WERI-Rb-1 (cell line): Measurements from ENCODE around the gene MYO3A.

ENCODE experiments used
- DNase-seq: peaks from one replicate; pipeline ENCODE4 v3.0.0-alpha.2; 2020
- H3K27ac ChIP-seq: fragments of 250-450 bp; sonication (Bioruptor Pico); 2 replicates; pipeline ENCODE4 v1.5.1; 2020; ENCODE audit warnings: mild to moderate bottlenecking, moderate library complexity
- H3K27me3 ChIP-seq: fragments of 250-450 bp; sonication (Bioruptor Pico); 2 replicates; pipeline ENCODE4 v1.5.1; 2021; ENCODE audit warnings: mild to moderate bottlenecking, low read depth, moderate library complexity; ENCODE audit not compliant: insufficient read depth, severe bottlenecking
- H3K36me3 ChIP-seq: fragments of 250-450 bp; sonication (Bioruptor Pico); 2 replicates; pipeline ENCODE4 v1.5.1; 2020; ENCODE audit warnings: mild to moderate bottlenecking, moderate library complexity
- H3K4me3 ChIP-seq: 2 replicates; pipeline ENCODE4 v1.5.1; 2011; ENCODE audit warnings: low read depth, mild to moderate bottlenecking, control low read depth, low read length
- H3K9me3 ChIP-seq: fragments of 250-450 bp; sonication (Bioruptor Pico); 2 replicates; pipeline ENCODE4 v1.5.1; 2021; ENCODE audit warnings: mild to moderate bottlenecking, moderate library complexity; ENCODE audit not compliant: severe bottlenecking
- TF ChIP-seq, protein P1 (sequence below): IDR thresholded peaks from 2 replicates; pipeline ENCODE4 v1.5.1; 2011; ENCODE audit warnings: low read depth, mild to moderate bottlenecking, control low read depth, inconsistent platforms, low read length

MYO3A gene

DNA sequence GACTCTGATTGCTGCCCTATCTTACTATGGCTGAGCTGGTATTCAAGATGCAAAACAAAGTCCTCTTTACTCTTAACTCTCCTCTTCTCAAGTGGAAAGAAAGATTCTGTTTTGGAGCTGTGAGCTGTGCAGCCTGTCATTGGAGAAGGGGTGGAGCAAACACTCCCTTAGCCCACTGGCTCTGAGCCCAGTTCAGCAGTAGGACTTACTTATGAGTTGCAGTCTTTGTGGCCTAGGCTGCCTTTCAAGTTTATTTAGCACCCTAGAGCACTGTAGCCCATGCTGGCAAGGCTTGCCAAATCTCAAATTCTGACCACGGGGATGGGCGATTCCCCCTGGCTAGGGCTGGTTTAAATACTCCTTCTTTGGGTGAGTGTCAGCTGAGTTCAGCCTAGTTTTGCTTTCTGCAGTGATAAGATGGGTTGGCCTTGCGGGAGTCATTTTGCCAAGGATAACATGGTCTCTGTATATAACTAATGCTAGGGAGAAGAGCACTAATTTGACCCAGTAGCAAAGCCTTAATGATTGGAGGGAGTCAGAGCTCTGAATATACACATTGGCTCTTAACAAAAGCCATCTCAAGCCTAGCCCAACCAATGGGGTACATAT lies 110.2 kb downstream of the MYO3A start:
- Histone ChIP-seq H3K9me3 (no peaks in the 10 kb centered on the region), H3K4me3 (no peak overlapping the region), H3K27ac (no peak overlapping the region), H3K36me3 (no peaks in the 10 kb centered on the region), H3K27me3 (no peaks in the 10 kb centered on the region)
- no peak for DNase-seq
- TF ChIP-seq, protein P1, sequence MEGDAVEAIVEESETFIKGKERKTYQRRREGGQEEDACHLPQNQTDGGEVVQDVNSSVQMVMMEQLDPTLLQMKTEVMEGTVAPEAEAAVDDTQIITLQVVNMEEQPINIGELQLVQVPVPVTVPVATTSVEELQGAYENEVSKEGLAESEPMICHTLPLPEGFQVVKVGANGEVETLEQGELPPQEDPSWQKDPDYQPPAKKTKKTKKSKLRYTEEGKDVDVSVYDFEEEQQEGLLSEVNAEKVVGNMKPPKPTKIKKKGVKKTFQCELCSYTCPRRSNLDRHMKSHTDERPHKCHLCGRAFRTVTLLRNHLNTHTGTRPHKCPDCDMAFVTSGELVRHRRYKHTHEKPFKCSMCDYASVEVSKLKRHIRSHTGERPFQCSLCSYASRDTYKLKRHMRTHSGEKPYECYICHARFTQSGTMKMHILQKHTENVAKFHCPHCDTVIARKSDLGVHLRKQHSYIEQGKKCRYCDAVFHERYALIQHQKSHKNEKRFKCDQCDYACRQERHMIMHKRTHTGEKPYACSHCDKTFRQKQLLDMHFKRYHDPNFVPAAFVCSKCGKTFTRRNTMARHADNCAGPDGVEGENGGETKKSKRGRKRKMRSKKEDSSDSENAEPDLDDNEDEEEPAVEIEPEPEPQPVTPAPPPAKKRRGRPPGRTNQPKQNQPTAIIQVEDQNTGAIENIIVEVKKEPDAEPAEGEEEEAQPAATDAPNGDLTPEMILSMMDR = no peak

DNA sequence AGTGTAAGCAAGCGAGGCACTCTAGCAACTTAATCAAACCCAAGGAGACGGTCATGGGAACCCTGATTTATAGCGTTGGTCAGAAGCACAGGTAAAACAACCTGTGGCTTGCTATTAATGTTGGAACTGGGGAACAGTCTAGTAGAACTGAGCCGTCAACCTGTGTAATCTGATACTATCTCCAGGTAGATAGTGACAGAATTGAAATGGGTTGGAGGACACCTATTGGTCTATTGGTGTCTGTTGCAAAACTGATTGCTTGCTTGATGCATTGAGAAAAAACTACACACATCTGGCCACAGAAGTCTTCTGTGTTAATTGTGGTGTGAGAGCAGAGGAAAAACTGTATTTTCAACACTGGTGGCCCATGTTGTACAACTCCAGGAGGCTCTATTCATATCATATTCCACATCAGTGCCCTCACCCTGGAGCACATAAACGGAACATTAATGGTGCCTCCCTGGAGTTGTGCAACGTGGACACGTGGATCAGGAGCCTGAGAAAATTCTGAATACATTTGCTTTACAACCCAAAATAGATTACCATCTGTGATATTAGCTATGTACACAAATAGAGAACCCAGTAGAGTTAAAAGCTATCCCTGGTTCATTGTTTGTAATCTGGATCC lies 112.2 kb downstream of the MYO3A start:
- TF ChIP-seq, protein P1 = no peak
- Histone ChIP-seq H3K4me3 (no peak overlapping the region), H3K36me3 (no peaks in the 10 kb centered on the region), H3K9me3 (no peaks in the 10 kb centered on the region), H3K27ac (no peak overlapping the region), H3K27me3 (no peaks in the 10 kb centered on the region)
- DNase-seq = no peak

DNA sequence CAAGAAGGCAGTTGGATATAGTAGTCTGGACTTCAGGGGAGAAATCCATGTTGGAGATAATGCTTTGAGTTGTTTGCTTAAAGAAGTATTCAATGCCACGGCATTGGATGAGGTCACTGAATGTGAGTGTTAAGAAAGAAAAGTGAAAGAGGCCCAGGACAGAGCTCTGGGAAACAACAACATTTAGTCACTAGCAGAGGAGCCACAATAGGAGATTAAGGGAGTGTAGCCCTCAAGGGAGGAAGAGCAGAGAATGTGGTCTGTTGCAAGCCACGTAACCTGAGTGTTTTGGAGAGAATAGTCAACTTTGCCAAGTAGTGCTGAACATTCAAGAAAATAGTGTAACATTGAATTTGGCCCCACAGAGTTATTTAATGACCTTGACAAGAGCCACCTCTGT lies 114.7 kb downstream of the MYO3A start:
- Histone ChIP-seq H3K36me3 (no peaks in the 10 kb centered on the region), H3K9me3 (no peaks in the 10 kb centered on the region), H3K27me3 (no peaks in the 10 kb centered on the region), H3K4me3 (no peak overlapping the region), H3K27ac (no peak overlapping the region)
- TF ChIP-seq, protein P1 = no peak
- no peak for DNase-seq

DNA sequence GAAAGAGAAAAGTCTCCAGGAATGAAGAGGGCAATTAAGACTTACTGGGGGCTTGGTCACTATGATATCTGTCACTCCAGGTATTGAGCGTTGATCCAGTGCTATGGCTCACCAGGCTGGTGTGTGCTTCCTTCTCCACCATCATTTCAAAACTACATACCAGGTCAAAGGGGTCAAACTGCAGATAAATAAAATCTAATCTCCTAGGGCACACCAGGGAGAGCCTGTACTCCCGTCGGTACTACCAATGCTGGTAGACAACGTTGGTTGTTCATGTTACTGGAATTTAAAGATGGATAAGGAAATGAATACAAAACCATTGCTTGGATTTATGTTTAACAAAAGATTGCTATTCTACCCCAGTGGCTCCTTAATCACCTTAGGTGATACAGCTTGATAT lies 118.3 kb downstream of the MYO3A start:
- no peak for DNase-seq

DNA sequence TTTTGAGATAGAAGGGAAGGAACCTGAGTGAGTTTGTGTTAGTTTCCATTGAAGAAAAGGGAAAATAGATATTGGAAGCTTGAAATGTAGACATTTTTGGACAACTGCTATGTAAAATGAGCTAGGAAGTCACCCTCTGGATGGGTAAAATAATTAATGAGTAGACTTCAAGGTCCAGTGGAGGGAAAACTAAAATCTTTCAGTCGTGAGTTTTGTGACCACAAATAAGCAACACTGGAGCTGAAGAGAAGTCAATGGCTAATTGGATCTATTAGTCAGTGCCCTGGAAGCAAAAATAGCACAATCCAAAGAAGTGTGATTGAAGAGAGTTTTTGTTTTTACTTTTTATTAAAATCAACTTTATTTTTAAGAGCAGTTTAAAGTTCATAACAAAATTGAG lies 123.4 kb downstream of the MYO3A start:
- DNase-seq = no peak
- TF ChIP-seq, protein P1 = no peak
- Histone ChIP-seq H3K27me3 (no peaks in the 10 kb centered on the region), H3K27ac (no peak overlapping the region), H3K4me3 (no peak overlapping the region), H3K9me3 (no peaks in the 10 kb centered on the region), H3K36me3 (no peaks in the 10 kb centered on the region)

More for the DNA sequence above, 118.3 kb downstream of the MYO3A start:
- Histone ChIP-seq H3K27ac (no peak overlapping the region), H3K4me3 (no peak overlapping the region), H3K27me3 (no peaks in the 10 kb centered on the region), H3K9me3 (no peaks in the 10 kb centered on the region), H3K36me3 (no peaks in the 10 kb centered on the region)
- TF ChIP-seq, protein P1 = no peak

DNA sequence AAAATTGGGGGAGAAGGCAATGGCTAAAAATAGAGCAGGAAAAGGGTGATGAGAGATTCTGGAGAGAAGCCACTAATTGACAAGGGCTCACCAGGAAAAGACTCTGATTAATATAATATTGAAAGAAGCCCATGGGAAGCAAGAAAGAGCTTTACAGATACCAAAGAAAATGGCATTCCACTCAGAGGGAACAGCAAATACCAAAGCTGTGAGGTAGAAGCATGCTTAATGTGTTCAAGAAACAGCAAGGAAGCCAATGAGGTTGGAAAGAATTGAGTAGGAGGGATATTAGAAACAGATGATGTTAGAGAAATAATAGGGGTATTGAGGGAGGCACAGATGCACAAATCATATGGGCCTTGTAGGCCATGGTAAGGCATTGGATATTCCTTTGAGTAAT lies 130.1 kb downstream of the MYO3A start:
- TF ChIP-seq, protein P1 = no peak
- Histone ChIP-seq H3K27me3 (no peaks in the 10 kb centered on the region), H3K4me3 (no peak overlapping the region), H3K27ac (no peak overlapping the region), H3K9me3 (no peaks in the 10 kb centered on the region), H3K36me3 (no peaks in the 10 kb centered on the region)
- no peak for DNase-seq
